ENCODE data around the gene RSAD2. TPM values are rescaled to one million over a fixed set of nuclear protein-coding genes. Genes with fewer than 3 reads are reported as not detected.

Gene RSAD2
- total RNA-seq, 3 donors from 2014 or later, result 8.9 to 35.0 (median 12.0) TPM

- Histone ChIP-seq H3K9me3 (peaks cover 87% of the 10 kb centered on the region), H3K4me1 (ENCODE audit: low read depth) (no peaks in the 10 kb centered on the region), H3K4me3 (no peak overlapping the region), H3K36me3 (ENCODE audit: low read depth) (no peaks in the 10 kb centered on the region)
- intact Hi-C loops (cut with DNase I, micrococcal nuclease), result no loop called here
- ATAC-seq (no peak), DNase-seq (no peak)
- no peak for TF ChIP-seq CTCF (IDR thresholded peaks at IDR 0.05)
These were observed 31.7 kb upstream of the RSAD2 start for GRCh38 chr2:6845903-6846302.

- ATAC-seq (no peak), DNase-seq (no peak)
- H3K4me1 ChIP-seq (ENCODE audit: low read depth), result no peaks in the 10 kb centered on the region
- H3K9me3 ChIP-seq, result peaks cover 84% of the 10 kb centered on the region
- TF ChIP-seq CTCF (IDR thresholded peaks at IDR 0.05), result no peak
- intact Hi-C loops (cut with DNase I, micrococcal nuclease), result no loop called here
- H3K36me3 ChIP-seq (ENCODE audit: low read depth), result no peaks in the 10 kb centered on the region
- H3K4me3 ChIP-seq, result no peak overlapping the region
These were observed 31.0 kb upstream of the RSAD2 start for GRCh38 chr2:6846540-6846939.

- Histone ChIP-seq H3K9me3 (peaks cover 78% of the 10 kb centered on the region), H3K4me3 (no peak overlapping the region), H3K4me1 (ENCODE audit: low read depth) (no peaks in the 10 kb centered on the region), H3K36me3 (ENCODE audit: low read depth) (no peaks in the 10 kb centered on the region)
- intact Hi-C loops (cut with DNase I, micrococcal nuclease), result no loop called here
- ATAC-seq (no peak), DNase-seq (no peak)
- no peak for TF ChIP-seq CTCF (IDR thresholded peaks at IDR 0.05)
These were observed 30.5 kb upstream of the RSAD2 start for GRCh38 chr2:6846967-6847681.

- no peak for DNase-seq
- Histone ChIP-seq H3K4me1 (ENCODE audit: low read depth) (no peaks in the 10 kb centered on the region), H3K4me3 (no peak overlapping the region), H3K36me3 (ENCODE audit: low read depth) (no peaks in the 10 kb centered on the region), H3K9me3 (peaks cover 29% of the 10 kb centered on the region)
- no peak for TF ChIP-seq CTCF (IDR thresholded peaks at IDR 0.05)
- ATAC-seq, result no peak
- intact Hi-C loops (cut with DNase I, micrococcal nuclease), result no loop called here
These were observed 25.4 kb upstream of the RSAD2 start for GRCh38 chr2:6852195-6852594.

- intact Hi-C loops (cut with DNase I, micrococcal nuclease), result no loop called here
- Histone ChIP-seq H3K4me1 (ENCODE audit: low read depth) (no peaks in the 10 kb centered on the region), H3K36me3 (ENCODE audit: low read depth) (no peaks in the 10 kb centered on the region), H3K4me3 (no peak overlapping the region), H3K9me3 (peaks cover 19% of the 10 kb centered on the region)
- TF ChIP-seq CTCF (IDR thresholded peaks at IDR 0.05), result no peak
- DNase-seq, result no peak
- no peak for ATAC-seq
These were observed 23.2 kb upstream of the RSAD2 start for GRCh38 chr2:6854416-6854815.
